Neutrophil (primary cell): ENCODE measurements around the gene FSTL4.

Experiments used
- H3K27ac ChIP-seq: fragments of 200-600 bp; sonication (generic); 2 replicates; pipeline ENCODE4 v1.5.1; 2016; ENCODE audit warnings: mild to moderate bottlenecking, moderate library complexity
- H3K27me3 ChIP-seq: fragments of 200-600 bp; sonication (generic); 2 replicates; pipeline ENCODE4 v1.6.0; 2016; ENCODE audit warnings: mild to moderate bottlenecking
- H3K36me3 ChIP-seq: fragments of 200-600 bp; sonication (generic); 2 replicates; pipeline ENCODE4 v1.5.1; 2017
- H3K4me1 ChIP-seq, 2 experiments: fragments of 200-600 bp in 1 of 2; sonication (generic) in 1 of 2; 1 replicate in 1 of 2; 2 replicates in 1 of 2; pipeline versions ENCODE4 v1.5.1 to v1.6.1; 2013 to 2016; ENCODE audit warnings: low read depth in 1 of 2, low read length in 1 of 2, mild to moderate bottlenecking in 1 of 2, moderate library complexity in 1 of 2; ENCODE audit not compliant: control insufficient read depth in 1 of 2, insufficient read depth in 1 of 2
- H3K4me3 ChIP-seq, 2 experiments: fragments of 200-600 bp in 1 of 2; sonication (generic) in 1 of 2; 1 replicate in 1 of 2; 2 replicates in 1 of 2; pipeline ENCODE4 v1.5.1; 2013 to 2016; ENCODE audit warnings: low read depth in 1 of 2, low read length in 1 of 2, mild to moderate bottlenecking in 1 of 2, moderate library complexity in 1 of 2
- H3K9me3 ChIP-seq: fragments of 200-600 bp; sonication (generic); 2 replicates; pipeline ENCODE4 v1.5.1; 2016
- CTCF ChIP-seq: fragments of 200-600 bp; sonication (generic); IDR thresholded peaks from 2 replicates; pipeline ENCODE4 v1.5.1; 2016; ENCODE audit warnings: antibody characterized with exemption

Gene FSTL4

DNA sequence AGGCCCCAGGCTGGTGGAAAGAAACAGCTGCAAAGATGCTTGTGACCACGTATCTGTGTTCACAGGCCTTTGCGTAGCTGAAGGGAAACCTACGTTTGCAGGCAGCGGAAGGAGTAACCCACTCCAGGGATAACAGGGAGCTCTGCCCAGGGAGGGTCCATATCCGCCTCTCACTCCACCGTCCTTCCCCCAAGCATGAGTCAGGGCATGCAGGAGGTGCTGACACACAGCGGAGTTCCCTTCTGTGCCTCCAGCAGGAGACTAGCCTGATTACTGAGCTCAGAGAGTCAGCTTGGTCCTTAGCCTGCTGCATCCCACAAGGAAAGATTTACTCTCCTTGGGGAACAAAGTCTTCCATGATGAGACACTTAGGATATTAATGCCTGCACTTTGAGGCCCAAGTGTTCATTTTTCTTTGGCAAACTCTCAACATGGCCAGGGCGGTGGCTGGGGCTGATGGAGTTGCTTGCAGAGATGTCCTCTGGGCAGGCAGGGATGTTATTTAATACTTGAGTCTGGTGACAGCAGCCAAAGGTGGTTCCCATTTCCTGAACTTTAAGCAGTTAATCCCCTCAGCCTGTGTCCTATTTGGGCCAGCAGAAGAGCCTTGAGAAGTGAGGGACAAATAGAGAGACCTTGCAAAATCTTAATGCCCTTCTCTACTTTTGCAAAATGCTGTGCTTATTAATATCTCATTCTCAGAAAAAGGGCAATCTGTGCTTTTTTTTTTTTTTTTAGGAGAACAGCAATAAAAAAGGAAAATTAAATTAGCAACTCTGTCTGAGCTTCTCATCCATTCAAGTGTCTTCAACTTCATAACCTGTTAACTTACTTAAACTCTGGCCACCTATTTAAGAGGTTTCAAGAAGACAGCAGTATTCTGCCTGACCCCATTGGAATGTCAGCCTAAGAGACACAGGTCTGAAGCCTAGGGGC lies 338.4 kb downstream of the FSTL4 start:
- H3K27me3 ChIP-seq, result no peaks in the 10 kb centered on the region
- no peak for TF ChIP-seq CTCF

GRCh38 chr5:133272345-133272744 lies 340.0 kb downstream of the FSTL4 start:
- H3K27ac ChIP-seq, result no peak overlapping the region
- H3K4me3 ChIP-seq, result no peak overlapping the region
- no peaks in the 10 kb centered on the region for H3K36me3 ChIP-seq
- no peaks in the 10 kb centered on the region for H3K4me1 ChIP-seq
- H3K27me3 ChIP-seq, result no peaks in the 10 kb centered on the region
- TF ChIP-seq CTCF, result no peak
- H3K9me3 ChIP-seq, result no peaks in the 10 kb centered on the region

More for the DNA sequence above, 338.4 kb downstream of the FSTL4 start:
- Histone ChIP-seq H3K4me3 (no peak overlapping the region), H3K9me3 (no peaks in the 10 kb centered on the region), H3K27ac (no peak overlapping the region), H3K36me3 (no peaks in the 10 kb centered on the region), H3K4me1 (no peaks in the 10 kb centered on the region)

- Histone ChIP-seq H3K4me1 (no peaks in the 10 kb centered on the region), H3K4me3 (no peak overlapping the region), H3K27me3 (no peaks in the 10 kb centered on the region), H3K27ac (no peak overlapping the region), H3K9me3 (no peaks in the 10 kb centered on the region), H3K36me3 (no peaks in the 10 kb centered on the region)
- TF ChIP-seq CTCF, result no peak
Observed at GRCh38 chr5:133271606-133272005, 340.7 kb downstream of the FSTL4 start.

GRCh38 chr5:133269691-133270090 lies 342.6 kb downstream of the FSTL4 start:
- no peak for TF ChIP-seq CTCF
- no peaks in the 10 kb centered on the region for H3K27me3 ChIP-seq
- H3K36me3 ChIP-seq, result no peaks in the 10 kb centered on the region
- no peak overlapping the region for H3K4me3 ChIP-seq
- no peaks in the 10 kb centered on the region for H3K4me1 ChIP-seq
- H3K9me3 ChIP-seq, result no peaks in the 10 kb centered on the region
- no peak overlapping the region for H3K27ac ChIP-seq

DNA sequence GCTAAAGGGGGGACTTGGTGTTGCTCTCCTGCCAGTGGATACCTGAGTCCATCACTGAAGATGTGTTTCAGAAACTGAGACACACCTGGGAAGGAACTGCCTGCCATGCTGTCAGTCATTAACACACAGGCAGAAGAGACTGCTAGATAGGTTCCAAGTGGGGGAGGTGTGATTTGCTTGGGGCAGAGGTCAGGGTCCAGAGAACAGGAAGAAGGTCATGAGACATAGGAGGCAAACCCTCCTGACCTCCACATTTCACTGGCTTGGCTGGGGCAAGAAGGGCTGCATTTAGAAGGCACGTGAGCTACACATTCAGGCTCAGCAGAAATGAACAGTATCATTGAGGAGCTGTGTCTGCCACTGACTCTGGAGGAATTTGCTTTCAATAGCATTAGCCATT lies 344.7 kb downstream of the FSTL4 start:
- Histone ChIP-seq H3K4me3 (no peak overlapping the region), H3K36me3 (no peaks in the 10 kb centered on the region), H3K9me3 (no peaks in the 10 kb centered on the region), H3K27me3 (no peaks in the 10 kb centered on the region), H3K27ac (no peak overlapping the region), H3K4me1 (no peaks in the 10 kb centered on the region)
- TF ChIP-seq CTCF, result no peak
